GM21515 (cell line): ENCODE data around the gene ACTR5.
"Not testable (repeated sequence)": the region's sequence is repeated elsewhere in the genome, so short reads cannot be mapped to it uniquely, and the experiment has no call there.

Experiments
- ATAC-seq: cut with Tn5 transposase; IDR thresholded peaks from one replicate; pipeline ENCODE4 v1.9.1; 2021; ENCODE audit not compliant: unreplicated experiment

The ACTR5 gene

DNA sequence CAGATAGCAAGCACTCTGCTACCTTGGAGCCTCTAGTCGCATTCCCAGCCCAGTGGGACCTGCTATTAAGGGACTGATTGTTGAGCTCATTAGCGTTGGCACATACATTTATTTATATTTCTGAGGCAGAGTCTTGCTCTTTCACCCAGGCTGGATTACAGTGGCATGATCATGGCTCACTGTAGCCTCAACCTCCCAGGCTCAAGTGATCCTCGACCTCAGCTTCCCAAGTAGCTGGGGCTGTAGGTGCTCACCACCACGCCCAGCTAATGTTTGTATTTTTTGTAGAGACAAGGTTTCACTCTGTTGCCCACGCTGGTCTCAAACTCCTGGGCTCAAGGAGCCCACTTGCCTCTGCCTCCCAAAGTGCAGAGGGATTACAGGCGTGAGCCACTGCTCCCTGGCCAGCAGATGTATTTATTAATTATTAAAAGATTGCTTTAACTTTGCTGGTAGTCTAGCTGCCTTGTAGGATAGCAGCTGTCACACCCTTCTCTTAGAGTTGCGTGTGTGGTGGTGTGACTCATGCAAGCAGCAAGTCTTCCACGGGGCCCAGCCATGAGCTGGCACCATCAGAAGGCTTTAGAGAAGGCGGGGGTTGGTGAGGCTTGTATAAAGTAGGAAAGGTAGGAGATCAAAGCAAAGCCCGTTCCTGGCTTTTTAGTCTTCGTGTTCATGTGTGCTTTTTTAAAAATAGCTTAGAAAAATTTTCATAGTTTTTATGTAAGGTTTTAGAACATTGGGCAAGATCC lies 16.5 kb downstream of the ACTR5 start:
- ATAC-seq: no peak

DNA sequence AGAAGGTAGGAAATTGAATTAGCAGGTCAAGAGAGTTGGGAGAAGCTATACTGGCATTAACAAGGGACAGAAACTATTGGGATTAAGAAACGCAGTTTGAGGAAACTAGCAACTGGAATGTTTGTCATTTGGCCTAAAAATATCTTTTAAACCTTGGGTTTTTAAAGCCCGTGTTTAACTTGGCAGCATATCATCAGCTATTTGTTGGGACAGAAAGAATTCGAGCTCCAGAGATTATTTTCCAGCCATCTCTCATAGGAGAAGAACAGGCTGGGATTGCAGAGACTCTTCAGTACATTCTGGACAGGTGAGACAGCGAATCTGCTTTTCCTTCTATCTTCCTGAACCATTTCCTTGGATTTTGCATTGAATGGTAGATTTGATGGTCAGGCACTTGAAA lies 17.8 kb downstream of the ACTR5 start:
- ATAC-seq: no peak

DNA sequence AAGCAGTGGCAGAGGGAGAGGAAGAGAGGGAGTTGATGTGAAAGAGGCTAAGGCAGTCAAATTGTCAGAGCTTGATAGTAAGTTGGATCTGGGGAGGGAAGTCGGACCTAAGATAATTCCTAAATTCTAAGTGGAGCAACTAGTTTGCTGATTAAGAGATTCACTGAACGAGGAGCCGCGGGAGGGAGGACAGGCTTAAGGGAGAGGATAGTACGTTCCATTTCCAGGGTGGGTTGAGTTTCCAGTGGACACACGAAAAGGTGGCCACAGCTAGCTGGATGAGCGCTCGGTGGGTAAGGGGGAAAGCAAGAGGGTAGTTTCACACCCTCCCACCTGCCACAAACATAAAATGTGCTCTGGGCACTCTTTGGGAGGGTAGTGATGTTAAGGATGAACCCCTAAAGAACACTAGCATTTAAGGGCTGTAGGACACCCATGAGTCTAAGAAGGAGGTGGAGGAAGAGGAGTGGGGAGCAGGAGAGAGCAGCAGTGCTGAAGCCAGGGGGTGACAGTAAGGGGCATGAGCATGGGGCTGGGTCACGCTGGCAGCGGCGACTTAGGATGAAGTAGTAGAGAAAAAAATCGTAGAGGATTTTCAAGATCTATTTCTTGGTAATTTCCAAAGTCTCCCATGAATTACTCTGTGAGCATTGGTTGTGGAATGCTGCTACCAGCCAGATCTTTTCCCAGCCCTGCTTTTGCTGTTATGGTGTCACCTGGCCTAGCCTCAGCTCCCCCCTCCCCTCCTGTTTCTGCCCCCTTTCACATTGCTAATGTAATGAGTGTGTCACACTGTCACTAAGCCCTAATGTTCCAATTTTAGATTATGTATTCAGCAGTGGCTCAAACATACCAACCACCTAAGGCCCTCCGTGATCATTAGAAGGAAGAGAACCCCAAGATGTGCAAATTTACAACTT lies 21.4 kb downstream of the ACTR5 start:
- ATAC-seq: no peak

DNA sequence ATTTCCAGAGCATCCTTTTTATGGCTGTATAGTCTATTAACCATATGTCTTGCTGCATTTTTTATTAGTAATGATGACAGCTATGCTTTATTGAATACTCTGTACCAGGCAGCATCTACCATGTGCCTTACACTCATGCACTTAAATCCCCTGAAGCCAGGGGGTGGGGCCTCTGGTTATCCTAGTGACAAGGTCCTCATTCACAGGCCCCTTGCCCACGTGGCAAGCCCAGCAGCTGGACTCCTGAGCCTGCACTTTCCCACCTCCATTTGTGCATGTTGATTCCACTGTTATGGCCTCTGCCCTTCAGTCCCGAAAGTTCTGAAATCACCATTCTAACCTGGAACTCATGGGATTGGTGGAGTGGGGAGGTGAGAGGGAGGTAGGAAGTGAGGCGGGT lies 22.3 kb downstream of the ACTR5 start:
- no peak for ATAC-seq

DNA sequence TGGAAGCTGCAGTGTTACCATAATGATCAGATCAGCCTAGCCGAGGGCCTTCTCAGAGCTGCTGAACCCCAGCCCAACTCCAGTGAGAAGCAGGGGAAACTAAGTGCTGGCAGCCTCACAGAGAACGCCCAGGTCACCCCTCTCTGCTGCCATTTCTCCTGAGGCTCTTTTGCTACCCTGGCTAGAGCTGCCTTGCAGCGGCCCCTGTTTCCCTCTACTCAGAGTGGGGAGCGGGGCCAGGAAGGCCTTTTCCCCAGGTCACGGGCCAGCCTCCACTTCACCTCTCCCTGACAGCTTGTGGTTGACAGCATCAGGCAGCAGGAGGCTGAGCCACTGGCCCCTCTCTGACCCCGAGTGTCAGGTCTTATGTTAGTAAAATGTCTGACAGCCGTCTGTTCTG lies 22.7 kb downstream of the ACTR5 start:
- ATAC-seq: no peak

DNA sequence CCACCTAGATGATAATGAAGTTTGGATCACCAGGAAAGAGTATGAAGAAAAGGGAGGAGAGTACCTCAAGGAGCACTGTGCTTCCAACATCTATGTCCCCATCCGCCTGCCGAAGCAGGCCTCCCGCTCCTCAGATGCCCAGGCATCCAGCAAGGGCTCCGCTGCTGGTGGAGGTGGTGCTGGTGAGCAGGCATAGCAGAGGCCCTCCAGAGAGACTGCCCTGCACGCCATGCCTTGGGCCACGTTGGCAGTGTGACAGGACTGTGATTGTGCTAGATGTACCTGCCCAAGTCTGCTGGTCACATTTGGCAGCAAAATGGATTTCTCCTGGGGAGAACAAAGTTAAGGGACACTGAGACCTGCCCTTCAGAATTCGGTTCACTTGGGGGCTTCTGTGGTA lies 23.4 kb downstream of the ACTR5 start:
- no peak for ATAC-seq

DNA sequence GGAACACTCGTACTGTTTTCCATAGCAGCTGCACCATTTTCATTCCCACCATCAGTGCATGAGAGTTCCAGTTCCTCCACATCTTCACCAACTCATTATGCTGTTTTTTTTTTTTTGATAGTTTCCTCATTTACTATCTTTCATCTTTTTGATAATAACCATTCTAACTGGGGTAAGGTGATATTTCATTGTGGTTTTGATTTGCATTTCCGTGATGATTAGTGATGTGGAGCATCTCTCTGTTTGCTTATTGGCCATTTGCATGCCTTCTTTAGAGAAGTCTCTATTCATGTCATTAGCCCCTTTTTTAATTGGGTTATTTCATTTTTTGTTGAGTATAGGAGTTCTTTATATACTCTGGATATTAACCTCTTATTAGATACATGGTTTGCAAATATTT lies 25.9 kb downstream of the ACTR5 start:
- no peak for ATAC-seq

DNA sequence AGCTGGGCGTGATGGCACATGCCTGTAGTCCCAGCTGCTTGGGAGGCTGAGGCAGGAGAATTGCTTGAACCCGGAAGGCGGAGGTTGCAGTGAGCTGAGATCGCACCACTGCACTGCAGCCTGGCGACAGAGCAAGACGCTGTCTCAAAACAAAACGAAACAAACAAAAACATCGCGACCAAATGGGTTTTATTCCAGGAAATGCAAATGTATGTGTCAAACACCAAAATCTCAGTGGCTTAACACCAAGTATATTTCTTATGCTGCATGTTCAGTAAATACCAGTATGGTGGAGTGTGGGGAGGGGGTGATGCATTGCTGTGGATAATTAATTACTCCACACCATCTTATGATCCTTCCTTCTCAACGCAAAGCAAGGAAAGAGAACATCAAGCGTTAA lies 28.1 kb downstream of the ACTR5 start:
- no peak for ATAC-seq

- ATAC-seq: no peak
Observed at GRCh38 chr20:38779247-38780097, 31.2 kb downstream of the ACTR5 start.

DNA sequence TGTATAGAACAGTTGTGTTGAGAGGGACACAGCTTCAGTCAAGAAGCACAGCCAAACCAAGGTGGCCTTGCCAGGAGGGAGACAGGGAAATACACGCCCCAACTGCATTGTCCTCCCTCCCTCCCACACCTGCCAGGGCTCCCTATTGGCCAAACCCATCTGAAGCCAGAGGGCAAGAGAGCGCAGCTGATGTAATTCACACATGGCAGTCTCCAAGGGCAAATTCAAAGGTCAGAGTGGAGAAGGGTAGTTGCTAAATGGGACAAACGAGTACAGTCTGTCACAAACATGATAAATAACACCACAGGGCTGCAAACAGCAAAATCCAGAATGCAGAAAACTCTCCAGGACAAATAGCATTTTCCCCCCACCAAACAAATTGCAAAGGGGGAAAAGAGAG lies 34.0 kb downstream of the ACTR5 start:
- ATAC-seq: no peak

DNA sequence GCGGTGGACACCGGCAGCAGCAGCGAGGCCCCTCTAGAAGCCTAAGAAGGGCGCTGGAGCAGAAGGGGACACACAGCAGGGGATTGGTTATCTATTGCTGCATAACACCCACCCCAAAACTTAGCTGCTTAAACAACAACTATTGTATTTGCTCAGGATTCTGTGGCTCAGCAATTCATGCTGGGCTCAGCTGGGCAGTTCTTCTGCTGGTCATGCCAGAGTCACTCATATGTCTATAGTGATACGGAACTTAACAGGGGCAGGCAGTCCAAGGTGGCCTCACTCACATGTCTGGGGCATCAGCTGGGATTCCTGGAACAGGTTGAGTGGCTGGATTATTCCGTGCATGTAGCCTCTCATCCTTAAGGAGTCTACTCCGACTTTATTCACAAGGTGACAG lies 39.6 kb downstream of the ACTR5 start:
- ATAC-seq: no peak

- ATAC-seq: no peak
Observed at GRCh38 chr20:38789503-38790199, 41.4 kb downstream of the ACTR5 start.

- no peak for ATAC-seq
Observed at GRCh38 chr20:38790200-38791053, 42.2 kb downstream of the ACTR5 start.

DNA sequence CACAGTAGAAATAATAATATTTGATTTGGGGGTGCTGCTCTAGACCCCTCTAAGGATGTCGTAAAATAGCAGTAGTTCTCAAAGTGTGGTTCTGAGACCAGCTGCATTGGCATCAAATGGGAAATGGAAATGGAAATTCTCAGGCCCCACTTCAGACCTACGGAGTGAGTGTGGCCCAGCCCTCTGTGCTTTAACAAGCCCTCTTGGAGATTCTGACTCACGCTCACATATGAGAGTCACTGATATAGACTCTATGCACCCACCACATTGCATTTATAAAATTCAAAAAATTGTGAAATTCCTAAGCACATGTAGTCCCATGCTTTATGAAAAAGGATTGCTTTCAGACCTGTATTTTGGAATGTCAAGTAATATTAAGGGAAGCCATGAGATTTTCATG lies 43.0 kb downstream of the ACTR5 start:
- ATAC-seq: no peak

DNA sequence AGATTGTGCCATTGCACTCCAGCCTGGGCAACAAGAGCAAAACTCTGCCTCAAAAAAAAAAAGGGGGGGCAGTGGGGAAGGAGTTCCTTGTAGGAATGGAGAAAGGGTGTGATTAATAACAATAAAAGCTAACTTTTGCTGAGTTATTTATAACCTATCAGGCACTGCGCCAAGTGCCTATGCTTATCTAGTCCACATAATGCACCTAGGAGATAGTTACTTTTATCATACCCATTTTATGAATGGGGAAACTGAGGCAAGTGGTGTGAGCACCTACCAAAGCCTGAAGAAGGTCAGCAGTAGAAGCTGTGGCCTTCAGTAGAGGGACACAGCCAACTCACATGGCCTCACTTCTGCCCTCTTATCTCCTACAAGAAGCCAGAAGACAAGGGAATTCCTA lies 43.7 kb downstream of the ACTR5 start:
- ATAC-seq: no peak

- ATAC-seq: not testable (repeated sequence)
Observed at GRCh38 chr20:38794057-38794456, 45.8 kb downstream of the ACTR5 start.

- ATAC-seq: no peak
Observed at GRCh38 chr20:38798266-38798665, 50.0 kb downstream of the ACTR5 start.

- ATAC-seq: no peak
Observed at GRCh38 chr20:38799203-38799602, 50.9 kb downstream of the ACTR5 start.

DNA sequence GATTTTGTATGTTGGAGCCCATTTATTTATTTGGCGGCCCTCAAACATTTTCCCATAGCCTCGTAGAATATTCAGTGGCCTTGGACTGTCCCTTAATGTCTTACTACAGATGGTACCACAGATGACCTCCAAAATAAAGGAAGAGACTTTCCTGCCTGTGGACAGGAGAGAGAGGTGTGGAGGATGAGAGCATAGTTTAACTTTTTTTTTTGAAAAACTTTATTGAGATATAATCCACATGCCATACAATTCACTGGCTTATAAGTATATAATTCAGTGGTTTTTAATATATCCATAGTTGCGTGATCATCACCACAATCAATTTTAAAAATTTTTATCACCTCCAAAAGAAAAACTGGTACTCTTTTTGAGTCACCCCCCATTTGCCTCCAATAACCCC lies 52.6 kb downstream of the ACTR5 start:
- no peak for ATAC-seq

GRCh38 chr20:38804221-38804620 lies 56.0 kb downstream of the ACTR5 start:
- no peak for ATAC-seq
